ENCODE measurements around the gene RANBP1. TPM values are rescaled to one million over a fixed set of nuclear protein-coding genes. Genes with fewer than 3 reads are reported as not detected.

Gene RANBP1
- total and polyA plus RNA-seq, 2 of the 13 experiments (the other 11 are each of a cell fraction or from before 2014, with no cell fraction given) = 181 to 492 TPM

- TF ChIP-seq, protein P1, sequence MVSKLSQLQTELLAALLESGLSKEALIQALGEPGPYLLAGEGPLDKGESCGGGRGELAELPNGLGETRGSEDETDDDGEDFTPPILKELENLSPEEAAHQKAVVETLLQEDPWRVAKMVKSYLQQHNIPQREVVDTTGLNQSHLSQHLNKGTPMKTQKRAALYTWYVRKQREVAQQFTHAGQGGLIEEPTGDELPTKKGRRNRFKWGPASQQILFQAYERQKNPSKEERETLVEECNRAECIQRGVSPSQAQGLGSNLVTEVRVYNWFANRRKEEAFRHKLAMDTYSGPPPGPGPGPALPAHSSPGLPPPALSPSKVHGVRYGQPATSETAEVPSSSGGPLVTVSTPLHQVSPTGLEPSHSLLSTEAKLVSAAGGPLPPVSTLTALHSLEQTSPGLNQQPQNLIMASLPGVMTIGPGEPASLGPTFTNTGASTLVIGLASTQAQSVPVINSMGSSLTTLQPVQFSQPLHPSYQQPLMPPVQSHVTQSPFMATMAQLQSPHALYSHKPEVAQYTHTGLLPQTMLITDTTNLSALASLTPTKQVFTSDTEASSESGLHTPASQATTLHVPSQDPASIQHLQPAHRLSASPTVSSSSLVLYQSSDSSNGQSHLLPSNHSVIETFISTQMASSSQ (IDR thresholded peaks at IDR 0.05; ENCODE audit: low read depth) = no peak
- TF ChIP-seq, protein P1 (CRISPR knock-in tag; IDR thresholded peaks at IDR 0.05; ENCODE audit: borderline replicate concordance) = no peak
- TF ChIP-seq, protein P2, sequence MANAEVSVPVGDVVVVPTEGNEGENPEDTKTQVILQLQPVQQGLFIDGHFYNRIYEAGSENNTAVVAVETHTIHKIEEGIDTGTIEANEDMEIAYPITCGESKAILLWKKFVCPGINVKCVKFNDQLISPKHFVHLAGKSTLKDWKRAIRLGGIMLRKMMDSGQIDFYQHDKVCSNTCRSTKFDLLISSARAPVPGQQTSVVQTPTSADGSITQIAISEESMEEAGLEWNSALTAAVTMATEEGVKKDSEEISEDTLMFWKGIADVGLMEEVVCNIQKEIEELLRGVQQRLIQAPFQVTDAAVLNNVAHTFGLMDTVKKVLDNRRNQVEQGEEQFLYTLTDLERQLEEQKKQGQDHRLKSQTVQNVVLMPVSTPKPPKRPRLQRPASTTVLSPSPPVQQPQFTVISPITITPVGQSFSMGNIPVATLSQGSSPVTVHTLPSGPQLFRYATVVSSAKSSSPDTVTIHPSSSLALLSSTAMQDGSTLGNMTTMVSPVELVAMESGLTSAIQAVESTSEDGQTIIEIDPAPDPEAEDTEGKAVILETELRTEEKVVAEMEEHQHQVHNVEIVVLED (CRISPR knock-in tag; IDR thresholded peaks at IDR 0.05; ENCODE audit: borderline replicate concordance) = no peak; the same call in 1 of the 2 replicates
- no peak for TF ChIP-seq ZNF550 (CRISPR knock-in tag; IDR thresholded peaks at IDR 0.05; ENCODE audit: borderline replicate concordance)
- TF ChIP-seq, protein P3, sequence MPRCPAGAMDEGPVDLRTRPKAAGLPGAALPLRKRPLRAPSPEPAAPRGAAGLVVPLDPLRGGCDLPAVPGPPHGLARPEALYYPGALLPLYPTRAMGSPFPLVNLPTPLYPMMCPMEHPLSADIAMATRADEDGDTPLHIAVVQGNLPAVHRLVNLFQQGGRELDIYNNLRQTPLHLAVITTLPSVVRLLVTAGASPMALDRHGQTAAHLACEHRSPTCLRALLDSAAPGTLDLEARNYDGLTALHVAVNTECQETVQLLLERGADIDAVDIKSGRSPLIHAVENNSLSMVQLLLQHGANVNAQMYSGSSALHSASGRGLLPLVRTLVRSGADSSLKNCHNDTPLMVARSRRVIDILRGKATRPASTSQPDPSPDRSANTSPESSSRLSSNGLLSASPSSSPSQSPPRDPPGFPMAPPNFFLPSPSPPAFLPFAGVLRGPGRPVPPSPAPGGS (CRISPR knock-in tag; IDR thresholded peaks at IDR 0.05) = no peak
- no peak for TF ChIP-seq FIP1L1 (IDR thresholded peaks at IDR 0.05; ENCODE audit: borderline replicate concordance, insufficient read depth, low read depth, low read length)
- TF ChIP-seq, protein P4, sequence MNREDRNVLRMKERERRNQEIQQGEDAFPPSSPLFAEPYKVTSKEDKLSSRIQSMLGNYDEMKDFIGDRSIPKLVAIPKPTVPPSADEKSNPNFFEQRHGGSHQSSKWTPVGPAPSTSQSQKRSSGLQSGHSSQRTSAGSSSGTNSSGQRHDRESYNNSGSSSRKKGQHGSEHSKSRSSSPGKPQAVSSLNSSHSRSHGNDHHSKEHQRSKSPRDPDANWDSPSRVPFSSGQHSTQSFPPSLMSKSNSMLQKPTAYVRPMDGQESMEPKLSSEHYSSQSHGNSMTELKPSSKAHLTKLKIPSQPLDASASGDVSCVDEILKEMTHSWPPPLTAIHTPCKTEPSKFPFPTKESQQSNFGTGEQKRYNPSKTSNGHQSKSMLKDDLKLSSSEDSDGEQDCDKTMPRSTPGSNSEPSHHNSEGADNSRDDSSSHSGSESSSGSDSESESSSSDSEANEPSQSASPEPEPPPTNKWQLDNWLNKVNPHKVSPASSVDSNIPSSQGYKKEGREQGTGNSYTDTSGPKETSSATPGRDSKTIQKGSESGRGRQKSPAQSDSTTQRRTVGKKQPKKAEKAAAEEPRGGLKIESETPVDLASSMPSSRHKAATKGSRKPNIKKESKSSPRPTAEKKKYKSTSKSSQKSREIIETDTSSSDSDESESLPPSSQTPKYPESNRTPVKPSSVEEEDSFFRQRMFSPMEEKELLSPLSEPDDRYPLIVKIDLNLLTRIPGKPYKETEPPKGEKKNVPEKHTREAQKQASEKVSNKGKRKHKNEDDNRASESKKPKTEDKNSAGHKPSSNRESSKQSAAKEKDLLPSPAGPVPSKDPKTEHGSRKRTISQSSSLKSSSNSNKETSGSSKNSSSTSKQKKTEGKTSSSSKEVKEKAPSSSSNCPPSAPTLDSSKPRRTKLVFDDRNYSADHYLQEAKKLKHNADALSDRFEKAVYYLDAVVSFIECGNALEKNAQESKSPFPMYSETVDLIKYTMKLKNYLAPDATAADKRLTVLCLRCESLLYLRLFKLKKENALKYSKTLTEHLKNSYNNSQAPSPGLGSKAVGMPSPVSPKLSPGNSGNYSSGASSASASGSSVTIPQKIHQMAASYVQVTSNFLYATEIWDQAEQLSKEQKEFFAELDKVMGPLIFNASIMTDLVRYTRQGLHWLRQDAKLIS (CRISPR knock-in tag; IDR thresholded peaks at IDR 0.05) = no peak; the same call in 1 of the 2 replicates
- no peak for TF ChIP-seq NR1H2 (CRISPR knock-in tag; IDR thresholded peaks at IDR 0.05; ENCODE audit: borderline replicate concordance, low read depth)
- TF ChIP-seq, protein P5, sequence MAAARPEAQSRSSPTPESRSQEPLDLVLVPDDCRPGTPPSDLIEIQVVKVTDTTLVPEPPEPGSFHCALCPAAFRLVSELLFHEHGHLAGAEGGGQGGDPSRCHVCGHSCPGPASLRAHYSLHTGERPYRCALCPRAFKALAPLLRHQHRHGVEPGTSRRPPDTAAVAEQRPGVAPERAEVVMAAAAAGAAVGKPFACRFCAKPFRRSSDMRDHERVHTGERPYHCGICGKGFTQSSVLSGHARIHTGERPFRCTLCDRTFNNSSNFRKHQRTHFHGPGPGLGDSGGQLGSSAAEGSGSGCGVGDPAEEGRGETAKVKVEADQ (CRISPR knock-in tag; IDR thresholded peaks at IDR 0.05; ENCODE audit: borderline replicate concordance) = no peak
These were observed 13.2 kb downstream of the RANBP1 start (continued) for GRCh38 chr22:20128902-20129746.
